H1 (cell line): ENCODE results near the gene SPACA4. TPM values are rescaled to one million over a fixed set of nuclear protein-coding genes. Genes with fewer than 3 reads are reported as not detected.

Experiments used
- CTCF ChIA-PET: fragments of 300-600 bp; sonication (Branson Sonifier 250); formaldehyde crosslinking; loops from one replicate; lab custom pipeline; 2021; ENCODE audit not compliant: partially characterized antibody; lab: Charles Lee
- POLR2A ChIA-PET: fragments of 300-600 bp; sonication (Branson Sonifier 250); formaldehyde crosslinking; loops from one replicate; lab custom pipeline; 2021; ENCODE audit warnings: inconsistent platforms; ENCODE audit not compliant: partially characterized antibody; lab: Charles Lee
- DNase-seq, 2 experiments: peaks; one replicate each; pipeline versions ENCODE4 v3.0.0 to v3.0.0-alpha.2; 2010 to 2022; ENCODE audit warnings: low spot score in 2 of 2, low read depth in 1 of 2, mixed read lengths in 1 of 2
- FAIRE-seq: peaks from 2 replicates; lab custom pipeline; 2011; peaks lifted over from hg19 to GRCh38; lab: Jason Lieb, UNC
- H2AFZ ChIP-seq: 2 replicates; pipeline ENCODE4 v1.8.1; 2012; ENCODE audit warnings: low read length, inconsistent platforms
- H2AK5ac ChIP-seq: 2 replicates; pipeline ENCODE4 v1.6.1; 2013; ENCODE audit warnings: low read depth, low read length
- H2BK120ac ChIP-seq: replicated peaks from 2 replicates; pipeline ENCODE3; 2013; ENCODE audit warnings: low read depth, low read length, inconsistent platforms
- H2BK12ac ChIP-seq: 2 replicates; pipeline ENCODE4 v1.6.1; 2013; ENCODE audit warnings: low read depth, low read length
- H2BK15ac ChIP-seq: 2 replicates; pipeline ENCODE4 v1.6.1; 2013; ENCODE audit warnings: low read length
- H2BK20ac ChIP-seq: 2 replicates; pipeline ENCODE4 v1.6.1; 2013; ENCODE audit warnings: low read length
- H2BK5ac ChIP-seq: 2 replicates; pipeline ENCODE4 v1.6.1; 2013; ENCODE audit warnings: low read depth, low read length
- H3K14ac ChIP-seq: 2 replicates; pipeline ENCODE4 v1.6.1; 2013; ENCODE audit warnings: inconsistent platforms; ENCODE audit not compliant: insufficient read length
- H3K18ac ChIP-seq: 2 replicates; pipeline ENCODE4 v1.6.1; 2013; ENCODE audit warnings: low read length; ENCODE audit errors: extremely low read depth
- H3K23ac ChIP-seq: 2 replicates; pipeline ENCODE4 v1.6.1; 2013; ENCODE audit warnings: inconsistent platforms; ENCODE audit not compliant: insufficient read length
- H3K23me2 ChIP-seq: 2 replicates; pipeline ENCODE4 v1.6.1; 2013; ENCODE audit warnings: low read depth, low read length
- H3K27ac ChIP-seq: 2 replicates; pipeline ENCODE4 v1.6.1; 2011; ENCODE audit warnings: low read depth, low read length, inconsistent platforms
- H3K27me3 ChIP-seq, 4 experiments: replicated peaks in 1 of 4; 1 replicate in 1 of 4; 2 replicates in 3 of 4; pipeline versions ENCODE4 v1.6.1 to v1.8.1; 2011 to 2013; ENCODE audit warnings: low read length in 3 of 4, mild to moderate bottlenecking in 3 of 4, inconsistent platforms in 2 of 4, mixed read lengths in 2 of 4, moderate library complexity in 1 of 4; ENCODE audit not compliant: control insufficient read depth in 3 of 4, insufficient read depth in 3 of 4; ENCODE audit errors: extremely low read depth in 1 of 4
- H3K36me3 ChIP-seq, 4 experiments: 2 replicates each; pipeline versions ENCODE4 v1.6.1 to v1.8.1; 2011 to 2013; ENCODE audit warnings: mild to moderate bottlenecking in 4 of 4, low read length in 3 of 4, moderate library complexity in 2 of 4, control low read depth in 1 of 4, inconsistent platforms in 1 of 4; ENCODE audit not compliant: insufficient read depth in 4 of 4, control insufficient read depth in 2 of 4
- H3K4ac ChIP-seq: replicated peaks from 2 replicates; pipeline ENCODE3; 2013; ENCODE audit warnings: low read length, low read depth, mixed read lengths, inconsistent platforms; ENCODE audit not compliant: insufficient read length
- H3K4me1 ChIP-seq, 4 experiments: replicated peaks in 1 of 4; 1 replicate in 1 of 4; 2 replicates in 3 of 4; pipeline versions ENCODE4 v1.6.1 to v1.8.1; 2011 to 2013; ENCODE audit warnings: low read length in 3 of 4, inconsistent platforms in 2 of 4, mixed read lengths in 1 of 4; ENCODE audit not compliant: insufficient read depth in 4 of 4, control insufficient read depth in 3 of 4
- H3K4me2 ChIP-seq, 2 experiments: 2 replicates each; pipeline versions ENCODE4 v1.6.1 to v1.8.1; 2011 to 2013; ENCODE audit warnings: low read depth in 2 of 2, low read length in 2 of 2, control low read depth in 1 of 2, inconsistent platforms in 1 of 2, mild to moderate bottlenecking in 1 of 2; ENCODE audit not compliant: insufficient read depth in 1 of 2
- H3K4me3 ChIP-seq, 4 experiments: fragments of 200-600, 300-600 bp in 1 of 4; sonication (generic), shearing (Covaris generic), sonication (Bioruptor Twin) in 1 of 4; 2 replicates each; pipeline versions ENCODE4 v1.5.1 to v1.8.1; 2011 to 2016; ENCODE audit warnings: low read length in 4 of 4, low read depth in 3 of 4, control low read depth in 2 of 4, inconsistent platforms in 2 of 4, mild to moderate bottlenecking in 2 of 4, mixed read lengths in 1 of 4, moderate library complexity in 1 of 4; ENCODE audit not compliant: insufficient read depth in 2 of 4; ENCODE audit errors: extremely low read depth in 1 of 4
- H3K56ac ChIP-seq: replicated peaks from 2 replicates; pipeline ENCODE3; 2013; ENCODE audit warnings: low read depth, mild to moderate bottlenecking, mixed read lengths, low read length, inconsistent platforms; ENCODE audit not compliant: insufficient read length
- H3K79me1 ChIP-seq: 2 replicates; pipeline ENCODE4 v1.6.1; 2013; ENCODE audit warnings: low read depth, low read length, control low read depth
- H3K79me2 ChIP-seq, 2 experiments: 2 replicates each; pipeline versions ENCODE4 v1.6.1 to v1.8.1; 2012 to 2013; ENCODE audit warnings: low read length in 2 of 2, mild to moderate bottlenecking in 2 of 2, inconsistent platforms in 1 of 2; ENCODE audit not compliant: insufficient read depth in 2 of 2, control insufficient read depth in 1 of 2
- H3K9ac ChIP-seq, 4 experiments: replicated peaks in 1 of 4; 1 replicate in 1 of 4; 2 replicates in 3 of 4; pipeline versions ENCODE4 v1.6.1 to v1.8.1; 2011 to 2013; ENCODE audit warnings: low read depth in 3 of 4, low read length in 3 of 4, control low read depth in 2 of 4, mild to moderate bottlenecking in 2 of 4, moderate library complexity in 2 of 4, inconsistent platforms in 1 of 4; ENCODE audit errors: extremely low read depth in 1 of 4
- H3K9me3 ChIP-seq, 2 experiments: 2 replicates each; pipeline versions ENCODE4 v1.6.1 to v1.8.1; 2012 to 2013; ENCODE audit warnings: mild to moderate bottlenecking in 2 of 2, moderate library complexity in 2 of 2, control low read depth in 1 of 2, inconsistent platforms in 1 of 2, low read depth in 1 of 2, low read length in 1 of 2, mixed read lengths in 1 of 2; ENCODE audit not compliant: insufficient read depth in 2 of 2
- H4K20me1 ChIP-seq, 2 experiments: replicated peaks in 1 of 2; 2 replicates each; pipeline versions ENCODE3 to v1.8.1; 2011 to 2013; ENCODE audit warnings: inconsistent platforms in 2 of 2, low read length in 2 of 2, mild to moderate bottlenecking in 1 of 2; ENCODE audit not compliant: insufficient read depth in 2 of 2, control insufficient read depth in 1 of 2
- H4K5ac ChIP-seq: 2 replicates; pipeline ENCODE4 v1.6.1; 2013; ENCODE audit warnings: low read length, low read depth, mixed read lengths, inconsistent platforms; ENCODE audit not compliant: insufficient read length
- H4K8ac ChIP-seq: 2 replicates; pipeline ENCODE4 v1.8.0; 2013; ENCODE audit warnings: mild to moderate bottlenecking, moderate library complexity, low read length, inconsistent platforms; ENCODE audit not compliant: insufficient read depth; ENCODE audit errors: extremely low read depth
- H4K91ac ChIP-seq: replicated peaks from 2 replicates; pipeline ENCODE3; 2013; ENCODE audit warnings: low read length, mixed read lengths, inconsistent platforms; ENCODE audit not compliant: insufficient read length
- ASH2L ChIP-seq: fragments of 200-600, 300-600 bp; sonication (generic); IDR thresholded peaks from one replicate; pipeline ENCODE4 v1.7.1; 2017; ENCODE audit warnings: low read length
- ATF2 ChIP-seq: IDR thresholded peaks from 2 replicates; pipeline ENCODE4 v1.6.1; 2012; ENCODE audit warnings: low read length, inconsistent platforms
- CBX5 ChIP-seq: fragments of 300-800, 300-1000 bp; sonication (generic); IDR thresholded peaks from 2 replicates; pipeline ENCODE4 v1.7.1; 2016; ENCODE audit warnings: antibody characterized with exemption, low read length, low read depth
- CHD2 ChIP-seq: IDR thresholded peaks from 2 replicates; pipeline ENCODE4 v1.6.1; 2012; ENCODE audit warnings: low read length, improper control_type of control experiment
- CTCF ChIP-seq, 3 experiments: IDR thresholded peaks; 1 replicate in 2 of 3; 2 replicates in 1 of 3; pipeline versions ENCODE4 v1.5.1 to v1.6.1; 2011; ENCODE audit warnings: low read length in 3 of 3, mild to moderate bottlenecking in 3 of 3, inconsistent platforms in 2 of 3, low read depth in 1 of 3, moderate library complexity in 1 of 3; ENCODE audit not compliant: insufficient read depth in 1 of 3; ENCODE audit errors: control extremely low read depth in 1 of 3
- POLR2A ChIP-seq, 2 experiments: IDR thresholded peaks; 1 replicate in 1 of 2; 2 replicates in 1 of 2; pipeline ENCODE4 v1.6.1; 2011; ENCODE audit warnings: low read depth in 2 of 2, low read length in 2 of 2, mild to moderate bottlenecking in 2 of 2; ENCODE audit errors: control extremely low read depth in 1 of 2
- POLR2AphosphoS5 ChIP-seq: IDR thresholded peaks from 2 replicates; pipeline ENCODE4 v1.6.1; 2011; ENCODE audit warnings: low read depth, low read length
- SIN3A ChIP-seq, 2 experiments: IDR thresholded peaks in 1 of 2; conservative IDR thresholded peaks in 1 of 2; 2 replicates each; pipeline ENCODE4 v1.6.1; 2011 to 2012; ENCODE audit warnings: low read length in 2 of 2, improper control_type of control experiment in 1 of 2, low read depth in 1 of 2, mild to moderate bottlenecking in 1 of 2
- SUZ12 ChIP-seq: fragments of 200-600 bp; sonication (generic); IDR thresholded peaks from 2 replicates; pipeline ENCODE4 v1.6.1; 2012; ENCODE audit warnings: mild to moderate bottlenecking, inconsistent platforms, low read length, moderate library complexity, mixed read lengths
- WGBS, 2 experiments: shearing (Covaris generic) in 1 of 2; methylation state at CpG; one replicate each; pipeline versions ENCODE4 v1.1.6 to v1.1.7; 2013 to 2015; ENCODE audit warnings: low lambda C conversion rate in 2 of 2, mixed read lengths in 2 of 2, inconsistent platforms in 1 of 2, low coverage in 1 of 2, missing lambda C conversion rate in 1 of 2; ENCODE audit not compliant: insufficient replicate concordance in 2 of 2, insufficient coverage in 1 of 2, insufficient read length in 1 of 2; ENCODE audit errors: extremely low coverage in 1 of 2, missing lambda C conversion rate in 1 of 2; 5-methylcytosine and 5-hydroxymethylcytosine counted together
- polyA plus RNA-seq, 7 experiments: library from polyadenylated mRNA; depleted of rRNA in 3 of 7; stranded (reverse) in 5 of 7; unstranded in 2 of 7; fragments of >200 nt in 5 of 7; fragments of 200-250 nt in 2 of 7; gene quantifications; 1 replicate in 5 of 7; 2 replicates in 1 of 7; 4 replicates in 1 of 7; pipeline versions ENCODE4 v1.2.1 to v1.2.3, GENCODE V29; 2011 to 2013; ENCODE audit warnings: missing spikeins in 2 of 7, mixed read lengths in 2 of 7
- total RNA-seq: library from RNA; stranded (reverse); fragmentation: NEBNext Ultra II Directional; extraction: Animal tissue kit (Norgen Biotek cat#: 25700); gene quantifications from 2 replicates; pipeline ENCODE4 v1.2.1, GENCODE V29; 2021

SPACA4 gene
- total and polyA plus RNA-seq, 2 of the 8 experiments (the other 6 are each of a cell fraction or from before 2014, with no cell fraction given), result not detected

DNA sequence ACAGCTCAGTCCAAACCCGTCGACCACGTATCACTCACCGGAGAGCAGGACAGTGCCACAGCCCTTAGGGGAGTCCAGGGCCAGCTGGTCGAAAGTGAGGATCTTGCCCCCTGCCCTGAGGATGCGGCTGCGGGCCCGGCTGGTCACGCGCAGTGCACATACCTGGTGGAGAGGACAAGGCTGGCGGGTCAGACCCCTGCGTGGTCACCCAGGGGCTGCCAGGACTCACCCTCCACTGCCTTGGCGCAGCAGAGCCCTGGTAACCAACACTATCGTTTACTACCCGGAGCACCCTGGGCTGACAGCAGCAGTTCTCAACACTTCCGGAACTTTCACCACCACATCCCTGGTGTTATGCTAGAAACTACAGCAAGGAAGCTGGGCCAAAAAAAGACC is 9.5 kb downstream of the SPACA4 start:
- Histone ChIP-seq H2BK12ac (no peak overlapping the region; the same call in 1 of the 2 replicates), H3K14ac (no peak overlapping the region), H3K18ac (no peak overlapping the region), H4K91ac (no peak overlapping the region), H3K56ac (no peak overlapping the region), H3K27ac (peak overlapping the region; percentile 80), H4K8ac (no peak overlapping the region), H3K79me1 (peaks cover 4% of the 10 kb centered on the region; the same call in 1 of the 2 replicates), H2BK15ac (no peak overlapping the region), H3K27me3 (no peaks in the 10 kb centered on the region), H2BK20ac (no peak overlapping the region), H3K36me3 (peaks cover 17 to 32% (median 21%) of the 10 kb centered on the region in 4 experiments), H4K5ac (no peak overlapping the region), H3K9me3 (no peaks in the 10 kb centered on the region), H3K4me3 (no peak overlapping the region), H2BK120ac (no peak overlapping the region), H2BK5ac (peak overlapping the region; percentile 88), H3K23me2 (peaks cover 4% of the 10 kb centered on the region; the same call in 1 of the 2 replicates), H3K79me2 (peaks cover 20 to 31% of the 10 kb centered on the region in 2 experiments), H3K4me2 (peak overlapping the region; percentile 64 to 66; a peak in 2 of 4 replicates), H3K4ac (no peak overlapping the region), H3K4me1 (peaks cover 3 to 45% (median 36%) of the 10 kb centered on the region in 4 experiments), H2AK5ac (no peak overlapping the region), H2AFZ (no peak overlapping the region), H3K23ac (no peak overlapping the region), H3K9ac (peak overlapping the region in 3 of 4 experiments; percentile 13 to 26 (median 24); a peak in 3 of 7 replicates), H4K20me1 (peaks cover 25 to 39% of the 10 kb centered on the region in 2 experiments)
- no peak for FAIRE-seq
- TF ChIP-seq POLR2A (IDR thresholded peaks at IDR 0.05; ENCODE audit: control extremely low read depth in 1 of 2, low read depth in 2 of 2, low read length in 2 of 2) (peak in 1 of 2 experiments; percentile 85; a peak in 2 of 3 replicates), ASH2L (no peak), CTCF (IDR thresholded peaks at IDR 0.05; ENCODE audit: control extremely low read depth in 1 of 3, insufficient read depth in 1 of 3, low read depth in 1 of 3, low read length in 3 of 3) (no peak), CBX5 (no peak), POLR2AphosphoS5 (peak; percentile 94), SIN3A (conservative IDR thresholded peaks at IDR 0.05 in 1 of 2, IDR thresholded peaks at IDR 0.05 in 1 of 2; ENCODE audit: low read depth in 1 of 2, low read length in 2 of 2) (no peak), ATF2 (no peak), CHD2 (no peak), SUZ12 (no peak)
- DNase-seq, result no peak
- ChIA-PET CTCF (interaction anchor here (0.8 to 7.2 kb wide), 6 partner anchors 7 to 253 kb away, joined by 3 to 37 read pairs (median 6); partner anchors contain the start of gene SPACA4), POLR2A (interaction anchor here (0.9 to 30.9 kb wide), 25 partner anchors 3 to 258 kb away, joined by 3 to 788 read pairs (median 4); partner anchors contain the start of genes CA11, DBP, FAM83E and RPL18)
- WGBS, 2 experiments, result 94% methylated on average over 16 of the region's 16 CpGs; no CpG with 5 or more reads in 1 of the 2 experiments
